ENCODE data around the gene ZSCAN5C. TPM values are rescaled to one million over a fixed set of nuclear protein-coding genes. Genes with fewer than 3 reads are reported as not detected.

The ZSCAN5C gene
- total and polyA plus RNA-seq, 2 of the 8 experiments (the other 6 are each of a cell fraction or from before 2014, with no cell fraction given): not detected

GRCh38 chr19:56217039-56217949 is 15.2 kb downstream of the ZSCAN5C start:
- no peak overlapping the region for H3K27ac ChIP-seq (ENCODE audit: low read depth, low read length)
- peaks cover 0 to 2% of the 10 kb centered on the region in 2 experiments for H4K20me1 ChIP-seq (replicated peaks in 1 of 2; ENCODE audit: control insufficient read depth in 1 of 2, insufficient read depth in 2 of 2, low read length in 2 of 2)
- H3K36me3 ChIP-seq (ENCODE audit: control insufficient read depth in 2 of 4, insufficient read depth in 4 of 4, low read length in 3 of 4): no peaks in the 10 kb centered on the region
- peaks cover 0 to 8% (median 4%) of the 10 kb centered on the region in 4 experiments; a peak in 6 of 7 replicates for H3K4me1 ChIP-seq (replicated peaks in 1 of 4; ENCODE audit: control insufficient read depth in 3 of 4, insufficient read depth in 4 of 4, low read length in 3 of 4)
- peak overlapping the region; percentile 84; the same call in 1 of the 2 replicates for H2BK12ac ChIP-seq (ENCODE audit: low read depth, low read length)
- 40% methylated on average over 65 of the region's 79 CpGs; no CpG with 5 or more reads in 1 of the 2 experiments for WGBS, 2 experiments (ENCODE audit: extremely low coverage in 1 of 2, insufficient coverage in 1 of 2, insufficient read length in 1 of 2, insufficient replicate concordance in 2 of 2, low coverage in 1 of 2, low lambda C conversion rate in 2 of 2, missing lambda C conversion rate in 1 of 2)
- no peak overlapping the region for H3K56ac ChIP-seq (replicated peaks; ENCODE audit: insufficient read length, low read depth, low read length)
- H3K18ac ChIP-seq (ENCODE audit: extremely low read depth, low read length): peak overlapping the region; percentile 83
- H3K79me1 ChIP-seq (ENCODE audit: low read depth, low read length): no peaks in the 10 kb centered on the region
- H3K23ac ChIP-seq (ENCODE audit: insufficient read length): no peak overlapping the region
- peak overlapping the region; percentile 73 for H4K91ac ChIP-seq (replicated peaks; ENCODE audit: insufficient read length, low read length)
- H3K9me3 ChIP-seq (ENCODE audit: insufficient read depth in 2 of 2, low read depth in 1 of 2, low read length in 1 of 2): no peaks in the 10 kb centered on the region
- no peak overlapping the region for H2AK5ac ChIP-seq (ENCODE audit: low read depth, low read length)
- no peak overlapping the region for H2BK20ac ChIP-seq (ENCODE audit: low read length)
- peak overlapping the region; percentile 72 for H2BK120ac ChIP-seq (replicated peaks; ENCODE audit: low read depth, low read length)
- no peak overlapping the region for H3K14ac ChIP-seq (ENCODE audit: insufficient read length)
- ChIA-PET CTCF (ENCODE audit: partially characterized antibody) (interaction anchor here (0.5 to 2.1 kb wide), 5 partner anchors 44 to 138 kb away, joined by 3 to 8 read pairs (median 4); no protein-coding TSS in a partner anchor), POLR2A (ENCODE audit: partially characterized antibody) (no interaction called here)
- peak overlapping the region; percentile 95 for H4K8ac ChIP-seq (ENCODE audit: extremely low read depth, insufficient read depth, low read length)
- H2AFZ ChIP-seq (ENCODE audit: low read length): peak overlapping the region; percentile 37; the same call in 1 of the 2 replicates
- no peaks in the 10 kb centered on the region for H3K79me2 ChIP-seq (ENCODE audit: control insufficient read depth in 1 of 2, insufficient read depth in 2 of 2, low read length in 2 of 2)
- H3K4me3 ChIP-seq (ENCODE audit: extremely low read depth in 1 of 4, insufficient read depth in 2 of 4, low read depth in 3 of 4, low read length in 4 of 4): peak overlapping the region; percentile 13 to 50 (median 24)
- no peak for FAIRE-seq
- H3K4me2 ChIP-seq (ENCODE audit: insufficient read depth in 1 of 2, low read depth in 2 of 2, low read length in 2 of 2): peak overlapping the region; percentile 58 to 79
- H3K9ac ChIP-seq (replicated peaks in 1 of 4; ENCODE audit: extremely low read depth in 1 of 4, low read depth in 3 of 4, low read length in 3 of 4): peak overlapping the region in 1 of 4 experiments; percentile 19; a peak in 2 of 7 replicates
- no peak overlapping the region; the same call in 1 of the 2 replicates for H2BK5ac ChIP-seq (ENCODE audit: low read depth, low read length)
- no peak overlapping the region; the same call in 1 of the 2 replicates for H2BK15ac ChIP-seq (ENCODE audit: low read length)
- peaks cover 9% of the 10 kb centered on the region; the same call in 1 of the 2 replicates for H3K23me2 ChIP-seq (ENCODE audit: low read depth, low read length)
- no peaks in the 10 kb centered on the region; a peak in 1 of 7 replicates for H3K27me3 ChIP-seq (replicated peaks in 1 of 4; ENCODE audit: control insufficient read depth in 3 of 4, extremely low read depth in 1 of 4, insufficient read depth in 3 of 4, low read length in 3 of 4)
- no peak overlapping the region for H3K4ac ChIP-seq (replicated peaks; ENCODE audit: insufficient read length, low read depth, low read length)
- DNase-seq (ENCODE audit: low read depth in 1 of 2, low spot score in 2 of 2): peak; percentile 27 to 79
- H4K5ac ChIP-seq (ENCODE audit: insufficient read length, low read depth, low read length): peak overlapping the region; percentile 13
- TF ChIP-seq NANOG (IDR thresholded peaks at IDR 0.05; ENCODE audit: insufficient read depth, low read depth, low read length, poor library complexity, severe bottlenecking) (no peak), CHD2 (IDR thresholded peaks at IDR 0.05; ENCODE audit: low read length) (no peak), CTCF (IDR thresholded peaks at IDR 0.05; ENCODE audit: control extremely low read depth in 1 of 3, insufficient read depth in 1 of 3, low read depth in 1 of 3, low read length in 3 of 3) (no peak), SIN3A (conservative IDR thresholded peaks at IDR 0.05 in 1 of 2, IDR thresholded peaks at IDR 0.05 in 1 of 2; ENCODE audit: low read depth in 1 of 2, low read length in 2 of 2) (no peak), BACH1 (IDR thresholded peaks at IDR 0.05; ENCODE audit: low read length) (no peak), CBX5 (IDR thresholded peaks at IDR 0.05; ENCODE audit: low read depth, low read length) (no peak)

Measured in H1 (cell line).